GM21526 (cell line): Measurements from ENCODE around the gene RCAN2.
A peak's percentile ranks its signal among the peaks of the same experiment; 100 is the strongest.
"Not testable (repeated sequence)": the region's sequence is repeated elsewhere in the genome, so short reads cannot be mapped to it uniquely, and the experiment has no call there.

Experiments used
- ATAC-seq: cut with Tn5 transposase; IDR thresholded peaks from one replicate; pipeline ENCODE4 v1.9.1; 2021; ENCODE audit warnings: moderate library complexity; ENCODE audit not compliant: unreplicated experiment, low FRiP score

RCAN2 gene

DNA sequence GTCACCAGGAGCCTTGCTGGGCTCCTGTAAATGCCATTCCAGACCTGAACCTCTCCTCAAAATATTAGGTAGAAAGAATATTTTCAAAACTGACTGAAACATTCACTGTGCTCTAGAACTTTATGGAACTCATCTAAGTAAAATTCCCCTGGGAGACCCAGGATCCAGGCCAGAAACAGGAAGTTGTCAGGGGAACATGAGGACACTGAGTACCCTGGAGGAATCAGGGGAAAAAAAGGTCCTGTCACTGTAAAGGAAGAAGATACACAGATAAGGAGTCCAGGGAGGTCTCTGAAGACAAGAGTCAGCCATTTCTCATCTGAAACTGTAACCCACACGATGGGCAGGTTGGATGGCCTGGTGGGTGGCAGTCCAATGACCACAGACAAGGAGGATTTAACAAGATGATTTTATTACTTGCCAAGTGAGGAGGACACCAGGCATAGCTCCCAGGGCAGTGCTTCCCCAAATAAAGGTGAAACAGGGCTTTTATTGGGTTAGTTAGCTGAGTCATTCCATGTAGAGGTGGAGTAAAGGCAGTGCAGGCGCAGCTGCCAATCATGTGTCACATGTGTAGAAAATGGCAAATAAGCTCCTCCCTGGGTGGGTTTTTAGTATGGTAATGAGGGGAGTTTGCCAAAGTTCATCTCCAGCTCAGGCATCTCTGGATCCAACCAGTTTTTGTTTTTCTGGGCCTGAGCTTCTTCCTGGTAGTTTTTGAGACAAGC is 138.5 kb downstream of the RCAN2 start:
- no peak for ATAC-seq

DNA sequence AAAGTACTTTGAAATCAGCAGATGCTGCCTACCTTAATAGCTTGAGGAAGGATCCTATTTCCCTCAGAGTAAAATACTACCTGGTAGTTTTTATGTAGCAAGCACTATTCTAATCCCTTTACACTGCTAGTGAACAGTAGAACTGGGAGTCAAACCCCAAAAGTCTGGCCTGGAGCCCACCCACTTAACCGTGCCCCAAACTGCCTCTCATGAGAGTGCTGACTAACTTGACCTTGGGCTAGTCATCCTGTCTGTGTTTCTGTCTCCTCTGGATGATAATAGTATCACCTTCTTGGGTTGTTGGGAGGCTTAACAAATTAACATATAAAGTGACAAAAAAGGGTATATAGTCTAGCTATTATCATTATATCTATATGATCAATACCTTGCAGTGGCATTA is 140.5 kb downstream of the RCAN2 start:
- no peak for ATAC-seq

DNA sequence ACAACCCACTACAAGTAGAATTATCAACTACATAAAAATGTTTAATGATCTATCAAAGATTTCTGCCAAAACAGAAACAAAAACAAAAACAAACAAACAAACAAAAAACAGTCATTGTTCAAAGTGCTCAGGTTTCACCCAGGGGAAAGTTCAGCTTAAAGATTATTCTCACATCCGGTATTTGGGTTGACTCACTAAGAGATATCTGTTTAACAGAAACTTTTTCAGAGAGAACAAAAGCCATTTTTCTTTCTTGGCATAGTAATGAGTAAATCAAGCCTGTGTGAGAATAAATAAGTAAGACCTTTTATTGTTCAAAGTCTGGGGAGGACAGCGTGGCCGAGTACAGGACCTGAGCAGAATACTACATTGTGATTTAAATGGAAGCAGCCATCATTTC is 143.6 kb downstream of the RCAN2 start:
- no peak for ATAC-seq

DNA sequence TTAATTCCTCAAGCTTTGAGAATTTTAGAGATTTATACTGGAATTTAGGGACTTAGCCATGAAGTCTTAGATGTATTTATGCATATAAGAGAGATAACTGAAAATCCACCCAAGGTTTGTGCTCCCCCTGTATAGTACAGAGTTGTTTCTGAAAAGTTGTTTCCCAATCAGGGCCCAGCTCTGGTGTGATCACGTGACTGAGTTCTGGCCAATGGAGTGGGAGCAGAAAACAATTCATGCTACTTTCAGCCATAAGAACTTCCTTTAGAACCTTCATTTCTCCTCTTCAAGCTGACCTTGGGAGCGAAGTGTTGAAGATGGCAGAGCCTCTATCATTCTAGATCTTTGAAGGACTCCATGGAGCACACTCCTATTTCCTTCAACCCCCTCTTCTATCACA is 151.0 kb downstream of the RCAN2 start:
- ATAC-seq, result no peak

DNA sequence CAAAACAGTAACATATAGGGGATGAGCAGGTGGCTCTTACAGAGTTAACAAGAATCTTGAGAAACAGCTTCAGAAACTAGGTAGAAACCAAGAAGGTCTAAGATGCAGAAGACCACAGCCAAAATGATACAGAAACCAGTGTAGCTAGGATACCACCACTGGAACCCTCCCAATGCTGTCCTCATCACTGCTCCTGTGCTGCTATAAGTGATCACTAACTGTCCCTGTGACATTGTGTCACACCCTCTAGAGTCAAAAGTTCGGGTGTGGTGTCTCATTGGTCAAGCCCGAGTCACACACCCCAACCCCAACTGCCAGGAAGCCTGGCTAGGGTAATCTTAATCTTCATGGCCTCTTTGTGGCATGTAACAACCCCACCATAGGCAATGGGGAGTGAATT is 153.1 kb downstream of the RCAN2 start:
- peak; percentile 81 for ATAC-seq

DNA sequence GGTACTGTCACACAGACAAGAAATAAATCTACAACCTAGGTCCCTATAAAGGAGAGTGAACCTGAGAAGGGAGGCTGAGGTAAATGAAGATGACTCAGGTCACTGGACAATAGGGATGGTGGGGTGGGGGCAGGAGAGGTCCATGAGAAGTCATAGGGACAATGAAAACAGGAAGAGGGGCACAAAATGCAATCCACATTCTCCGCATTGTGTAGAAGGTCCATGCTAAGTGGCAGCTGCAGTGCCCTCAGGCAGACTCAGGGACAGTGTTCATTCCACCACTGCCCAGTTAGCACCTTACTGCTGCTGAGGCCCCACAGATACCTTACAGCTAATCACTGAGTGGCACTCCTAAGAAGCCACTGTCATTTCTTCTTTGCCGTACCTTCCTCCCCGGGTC is 156.8 kb downstream of the RCAN2 start:
- ATAC-seq, result no peak

DNA sequence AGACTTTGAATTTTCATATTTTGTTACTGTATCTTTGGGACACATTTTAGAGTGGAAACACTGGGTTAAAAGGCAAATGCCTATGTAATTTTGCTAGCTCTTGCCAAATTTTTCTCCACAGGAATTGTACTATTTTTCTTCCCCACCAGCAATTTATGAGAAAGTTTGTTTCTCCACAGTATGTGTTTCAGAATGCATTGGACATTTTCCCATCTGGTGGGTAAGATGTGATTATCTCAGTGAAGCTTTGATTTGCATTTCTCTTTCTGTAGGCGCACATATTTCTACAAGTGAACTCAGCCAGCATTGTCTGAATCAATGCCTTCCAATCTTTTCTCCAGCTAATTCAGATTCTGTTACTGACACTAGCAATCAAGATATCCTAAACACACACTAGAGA is 157.8 kb downstream of the RCAN2 start:
- no peak for ATAC-seq

DNA sequence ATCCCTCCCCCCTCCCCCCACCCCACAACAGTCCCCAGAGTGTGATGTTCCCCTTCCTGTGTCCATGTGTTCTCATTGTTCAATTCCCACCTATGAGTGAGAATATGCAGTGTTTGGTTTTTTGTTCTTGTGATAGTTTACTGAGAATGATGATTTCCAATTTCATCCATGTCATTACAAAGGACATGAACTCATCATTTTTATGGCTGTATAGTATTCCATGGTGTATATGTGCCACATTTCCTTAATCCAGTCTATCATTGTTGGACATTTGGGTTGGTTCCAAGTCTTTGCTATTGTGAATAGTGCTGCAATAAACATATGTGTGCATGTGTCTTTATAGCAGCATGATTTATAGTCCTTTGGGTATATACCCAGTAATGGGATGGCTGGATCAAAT is 158.8 kb downstream of the RCAN2 start:
- ATAC-seq, result not testable (repeated sequence)

DNA sequence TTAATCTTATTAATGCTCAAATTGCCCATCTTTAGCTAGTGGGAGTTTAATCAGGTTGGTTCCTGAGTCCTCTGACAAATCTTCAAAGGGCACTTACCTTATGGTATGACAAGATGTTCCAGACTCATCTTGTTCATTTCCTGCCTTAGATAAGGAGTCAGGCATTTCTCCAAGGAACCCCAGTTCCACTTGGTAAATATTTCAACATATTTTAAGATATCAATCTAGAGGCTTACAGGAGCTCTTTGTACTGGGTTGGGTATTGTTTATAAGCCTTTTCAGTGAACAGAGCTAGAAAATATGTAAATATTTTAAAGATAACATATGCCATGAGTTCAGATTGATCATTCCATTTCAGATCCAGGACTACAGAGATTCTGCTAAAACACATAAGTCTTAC is 159.8 kb downstream of the RCAN2 start:
- no peak for ATAC-seq

DNA sequence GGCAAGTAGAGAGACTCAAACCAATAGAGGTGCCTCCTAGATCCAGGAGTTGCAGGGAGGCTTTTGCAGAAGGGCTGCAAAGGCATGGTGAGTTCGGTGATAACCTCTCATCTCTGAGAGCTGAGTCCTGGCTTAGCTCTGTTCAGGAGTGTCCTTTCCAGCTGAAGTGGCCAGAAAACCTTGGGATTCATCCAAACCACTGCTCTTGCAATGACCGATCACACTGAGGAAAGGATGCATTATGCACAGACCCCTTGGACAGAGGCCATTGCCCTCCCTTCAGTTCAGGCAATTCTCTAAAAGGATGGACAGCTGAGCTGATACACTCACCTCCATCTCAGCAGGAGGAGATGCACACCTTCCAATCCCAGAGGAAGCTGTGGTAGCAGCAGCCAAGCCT is 161.7 kb downstream of the RCAN2 start:
- ATAC-seq, result no peak

DNA sequence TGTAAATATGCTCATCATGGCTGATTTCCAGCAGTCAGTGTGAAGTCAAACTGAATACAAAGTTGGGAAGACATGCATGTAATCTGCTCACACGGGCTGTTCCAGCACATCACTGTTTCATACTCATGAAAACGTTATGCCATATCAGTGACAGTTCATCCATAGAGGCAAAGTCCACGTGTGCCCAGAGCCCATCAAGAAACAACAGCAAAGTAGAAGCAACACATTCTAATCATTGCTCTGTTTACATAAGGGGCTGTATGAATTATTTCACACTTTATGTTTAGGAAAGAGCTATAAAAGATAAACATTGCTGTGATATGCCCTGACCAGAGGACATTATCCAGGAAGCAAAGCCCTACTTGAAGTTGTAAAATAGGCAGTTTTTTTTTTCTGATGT is 163.5 kb downstream of the RCAN2 start:
- no peak for ATAC-seq

DNA sequence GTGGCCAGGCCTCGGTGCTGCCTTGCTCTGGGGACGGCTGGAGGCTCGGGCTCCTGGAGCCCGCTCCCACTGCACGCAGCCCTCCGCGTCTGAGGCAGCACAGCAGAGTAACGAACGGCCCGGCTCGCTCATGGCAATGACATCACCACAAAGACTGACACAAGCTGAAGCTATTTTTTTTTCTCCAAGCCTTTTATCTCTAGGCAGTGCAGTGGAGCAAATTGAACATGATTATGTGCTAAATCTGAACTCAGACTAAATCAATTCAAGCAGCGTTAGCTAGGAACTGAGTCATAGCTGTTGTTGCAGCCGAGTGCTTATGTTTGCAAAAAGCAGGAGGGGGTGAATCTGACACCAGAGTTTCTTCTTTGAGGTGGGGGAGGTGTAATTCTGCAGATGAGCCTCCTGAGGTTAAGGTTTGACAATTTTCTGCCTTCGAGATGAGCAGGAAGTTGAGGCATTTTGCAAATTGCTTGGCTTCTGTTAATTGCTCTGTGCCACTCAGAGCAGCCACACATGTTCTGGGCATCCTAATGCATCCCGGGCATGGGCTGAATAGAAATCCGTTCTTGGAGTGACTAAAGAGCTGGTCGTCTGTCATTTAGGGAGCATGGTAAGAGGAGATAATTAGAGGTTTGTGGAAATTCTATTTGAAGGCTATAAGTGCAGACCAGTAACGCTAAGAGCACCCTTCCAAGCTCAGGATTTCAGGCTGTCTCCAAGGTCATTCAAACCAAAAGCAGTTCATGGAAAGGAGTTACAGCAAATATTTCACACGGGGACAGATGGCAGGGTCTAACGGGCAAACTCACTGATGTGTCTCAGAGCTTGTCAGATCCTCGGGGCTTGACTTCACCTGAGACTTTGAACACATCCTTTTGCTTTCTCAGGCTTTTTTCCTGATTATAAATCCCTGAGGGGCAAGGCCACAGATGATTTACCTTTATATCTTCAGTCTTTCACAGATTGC is 165.4 kb downstream of the RCAN2 start:
- ATAC-seq, result no peak

DNA sequence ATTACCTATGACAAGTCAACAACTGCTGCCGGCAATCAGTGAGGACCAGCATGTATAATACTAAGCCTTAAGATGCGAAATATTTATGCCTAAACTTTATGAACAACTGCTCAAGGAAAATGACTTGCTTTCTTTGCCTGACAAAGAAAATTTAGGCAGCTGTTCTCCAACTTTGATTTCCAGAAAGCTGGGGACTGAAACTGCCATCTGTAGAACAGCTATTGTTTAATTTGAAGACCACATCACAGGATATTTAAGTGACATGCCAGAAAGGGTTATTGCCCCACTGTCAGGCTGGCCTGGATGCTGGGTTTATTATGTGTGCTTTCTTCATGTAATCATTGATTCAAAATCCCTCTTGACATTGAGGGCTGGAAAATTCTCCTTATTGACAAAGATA is 166.5 kb downstream of the RCAN2 start:
- ATAC-seq, result no peak

DNA sequence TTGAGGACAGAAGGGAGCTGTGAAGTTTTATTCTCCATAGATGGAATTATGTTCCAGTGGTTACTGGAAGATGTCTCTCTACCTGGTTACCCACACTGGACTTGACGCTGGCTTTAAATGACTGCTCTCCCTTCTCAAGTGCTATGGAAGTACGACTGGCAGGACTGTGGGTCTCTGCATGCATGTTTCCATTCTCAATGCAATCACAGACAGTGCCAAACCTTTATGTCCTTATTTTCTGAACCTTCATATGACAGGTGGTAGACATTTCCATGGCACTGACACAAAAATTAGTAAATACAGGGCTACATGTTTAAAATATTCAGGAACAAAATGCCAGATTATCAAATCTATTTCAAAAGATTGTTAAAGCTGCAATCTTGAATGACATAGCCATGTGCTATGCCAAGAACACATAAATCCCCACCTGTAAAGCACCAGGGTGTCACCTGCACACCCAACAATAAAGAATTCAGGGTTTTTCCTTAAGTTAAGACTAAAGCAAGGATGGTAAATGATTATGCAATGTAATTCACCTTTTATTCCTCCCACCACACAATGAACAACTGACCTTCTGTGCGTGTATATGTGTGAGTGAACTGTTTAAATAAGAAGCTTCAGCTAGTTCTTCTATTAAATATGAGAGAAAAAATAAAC is 167.2 kb downstream of the RCAN2 start:
- ATAC-seq, result no peak

DNA sequence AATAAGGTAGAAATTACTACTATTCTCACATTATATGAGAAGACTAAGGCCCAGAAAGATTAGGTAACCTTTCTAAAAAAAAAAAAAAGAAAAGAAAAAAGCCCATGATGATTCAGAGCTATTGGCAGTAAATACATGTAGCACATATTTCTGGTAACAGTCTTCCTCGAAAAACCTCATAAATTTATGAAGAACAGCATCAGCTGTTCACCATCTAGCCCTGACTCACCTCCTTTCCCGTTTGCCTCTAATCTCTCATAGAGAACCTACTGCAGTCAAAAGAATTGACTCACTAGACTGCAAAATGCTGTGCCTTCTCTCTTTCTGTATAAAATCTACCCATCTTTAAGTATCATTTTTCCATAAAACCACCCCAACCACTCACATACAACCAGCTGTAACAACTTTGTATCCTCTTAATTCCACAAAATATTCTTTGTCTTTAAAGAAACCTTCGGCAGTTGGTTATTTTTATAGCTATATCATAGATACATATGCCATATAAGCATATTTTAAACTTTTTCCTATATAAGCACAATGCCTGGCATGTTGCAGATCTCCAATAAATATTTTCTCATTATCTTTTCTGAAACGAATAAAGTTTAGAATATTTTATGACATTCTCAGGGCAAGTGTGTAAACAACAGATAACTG is 167.8 kb downstream of the RCAN2 start:
- no peak for ATAC-seq

DNA sequence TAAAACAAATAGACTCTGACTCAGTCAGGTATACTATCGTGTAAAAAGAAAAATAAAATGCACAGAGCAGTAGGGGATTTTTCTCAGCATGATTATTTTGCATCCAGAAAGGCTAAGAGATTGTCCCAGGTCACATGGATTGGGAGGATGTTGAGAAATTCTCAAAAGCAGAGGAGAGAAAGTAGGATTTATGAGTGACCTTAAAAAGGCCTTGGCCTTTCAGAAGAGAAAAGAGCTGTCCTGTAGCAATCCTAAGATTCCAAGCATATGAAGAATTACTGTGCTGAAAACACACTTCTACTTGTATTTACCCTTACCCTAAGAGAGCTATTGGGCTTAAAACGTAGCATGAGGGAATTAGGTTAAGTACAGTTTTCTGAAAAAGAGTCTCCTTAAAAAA is 170.7 kb downstream of the RCAN2 start:
- ATAC-seq, result no peak

DNA sequence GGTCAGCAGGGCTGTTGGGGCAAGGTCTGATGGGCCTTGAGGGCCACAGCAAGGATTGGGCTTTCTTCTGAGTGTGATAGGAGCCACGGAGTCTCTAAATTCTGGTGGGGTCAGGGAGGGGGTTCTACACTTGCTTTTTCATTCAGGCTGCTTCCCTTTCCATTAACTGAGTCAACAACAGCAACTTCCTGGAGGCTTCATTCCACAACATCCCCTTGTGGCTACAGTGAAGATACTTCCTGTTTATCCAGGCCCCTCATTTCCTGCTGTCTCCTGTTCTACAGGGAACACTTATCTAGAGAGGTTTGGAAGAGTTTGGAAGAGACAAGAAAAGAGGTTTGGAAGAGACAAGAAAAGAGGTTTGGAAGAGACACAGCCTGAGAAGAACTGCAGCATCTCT is 175.7 kb downstream of the RCAN2 start:
- ATAC-seq, result no peak

DNA sequence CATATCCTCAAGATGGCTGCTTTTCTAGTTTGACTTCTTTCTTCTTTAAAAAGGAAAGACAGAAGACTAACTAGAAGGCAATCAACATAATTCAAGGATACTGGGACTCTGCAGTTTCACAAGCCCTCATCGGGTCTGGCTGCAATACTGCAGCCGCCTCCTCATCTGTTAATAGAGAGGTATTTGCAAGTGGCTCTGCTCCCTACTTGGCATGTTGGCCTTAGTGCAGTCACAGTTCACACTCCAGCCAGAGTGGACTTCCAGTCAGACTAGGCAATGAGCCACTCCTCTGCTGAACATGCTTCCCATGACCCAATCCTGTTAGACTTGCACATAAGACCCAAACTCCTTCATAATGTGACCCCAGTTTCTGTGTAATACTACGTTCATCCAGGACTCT is 178.6 kb downstream of the RCAN2 start:
- no peak for ATAC-seq

DNA sequence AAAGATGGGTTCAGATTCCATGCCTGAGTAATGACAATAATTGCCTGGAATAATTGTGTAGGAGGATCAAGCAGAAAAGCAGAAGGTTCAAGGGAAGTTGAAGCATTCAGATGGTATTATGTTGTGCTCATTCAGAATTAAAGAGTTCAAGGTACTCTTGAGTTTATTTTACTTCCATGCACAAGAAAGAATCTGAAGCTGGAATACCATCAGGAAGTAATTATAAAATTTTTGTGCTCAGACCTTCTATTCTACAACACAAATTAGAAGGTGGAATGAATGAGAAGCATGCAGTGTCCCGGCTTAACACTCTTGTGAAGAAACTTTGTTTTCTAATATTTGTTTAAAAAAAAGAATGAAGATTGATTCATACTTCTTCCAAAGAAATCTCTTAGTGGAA is 181.1 kb downstream of the RCAN2 start:
- no peak for ATAC-seq

DNA sequence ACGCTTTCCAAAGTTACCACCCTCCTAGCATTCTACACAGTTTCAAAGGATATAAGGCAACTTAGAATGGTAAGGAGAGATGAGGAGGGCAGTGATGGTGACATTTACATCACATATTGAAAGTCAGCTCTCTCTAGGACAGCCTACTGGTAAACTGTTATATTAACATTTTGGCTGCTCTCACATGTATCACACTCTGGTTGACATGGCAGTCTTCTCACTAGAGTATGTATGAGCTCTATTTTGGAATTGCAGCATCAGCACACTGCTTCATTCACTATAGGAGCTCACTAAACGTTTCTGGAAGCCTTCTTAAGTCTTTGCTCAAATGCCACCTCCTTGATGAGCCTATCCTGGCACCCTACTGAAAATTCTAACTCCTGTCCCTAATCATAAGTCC is 184.8 kb downstream of the RCAN2 start:
- ATAC-seq, result no peak

DNA sequence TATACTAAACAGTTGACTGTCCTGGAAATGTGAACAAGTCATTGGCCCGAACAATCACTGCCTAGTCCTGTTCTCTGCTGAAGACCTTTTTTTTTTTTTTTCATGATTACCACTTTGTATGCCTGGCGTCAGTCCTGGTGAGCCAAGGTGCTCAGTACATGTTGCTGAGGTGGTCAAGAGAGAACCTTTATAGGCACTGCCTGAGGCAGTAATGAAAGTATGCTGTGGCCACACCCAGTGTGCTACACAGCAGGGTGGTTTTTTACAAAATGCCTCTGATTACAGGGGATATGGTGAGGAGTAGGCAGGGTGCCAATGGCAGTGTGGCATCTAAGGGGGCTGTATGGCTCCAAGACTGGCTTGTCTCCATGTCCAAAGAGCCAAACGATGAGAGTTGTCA is 185.4 kb downstream of the RCAN2 start:
- ATAC-seq, result no peak
